GM12878 (cell line): ENCODE data around the gene PIWIL4. TPM values are rescaled to one million over a fixed set of nuclear protein-coding genes. Genes with fewer than 3 reads are reported as not detected.

Experiments
- ASH2L ChIP-seq: fragments of 300-600, 200-600 bp; sonication (generic); IDR thresholded peaks from 2 replicates; pipeline ENCODE4 v1.6.1; 2017; ENCODE audit warnings: low read depth, mild to moderate bottlenecking, borderline replicate concordance
- HCFC1 ChIP-seq: fragments of 150-350 bp; IDR thresholded peaks from 2 replicates; pipeline ENCODE4 v1.6.1; 2014; ENCODE audit warnings: low read length
- IKZF1 ChIP-seq: fragments of 450-650 bp; conservative IDR thresholded peaks from 2 replicates; pipeline ENCODE4 v1.6.1; 2017; ENCODE audit warnings: antibody characterized with exemption, mild to moderate bottlenecking
- PAX5 ChIP-seq: IDR thresholded peaks from 2 replicates; pipeline ENCODE4 v1.6.1; 2011; ENCODE audit warnings: low read depth, low read length, borderline replicate concordance
- PBX3 ChIP-seq: IDR thresholded peaks from 2 replicates; pipeline ENCODE4 v1.6.1; 2011; ENCODE audit warnings: mild to moderate bottlenecking, low read depth, low read length, moderate library complexity; ENCODE audit not compliant: insufficient replicate concordance
- SPI1 ChIP-seq: IDR thresholded peaks from 2 replicates; pipeline ENCODE4 v1.6.1; 2011; ENCODE audit warnings: low read depth, mild to moderate bottlenecking, low read length, moderate library complexity, borderline replicate concordance; ENCODE audit not compliant: insufficient read depth
- YBX1 ChIP-seq: fragments of 450-650 bp; IDR thresholded peaks from 2 replicates; pipeline ENCODE4 v1.6.1; 2016; ENCODE audit warnings: antibody characterized with exemption
- polyA plus RNA-seq, 11 experiments: library from polyadenylated mRNA; depleted of rRNA in 4 of 11; unstranded in 6 of 11; stranded (reverse) in 5 of 11; fragments of >200 nt; fragmentation: Nextera tagmentation in 4 of 11; fragmentation: Illumina TruSeq in 1 of 11; extraction: Ambion mirVana in 4 of 11; extraction: Trizol in 1 of 11; gene quantifications; 1 replicate in 1 of 11; 2 replicates in 10 of 11; pipeline versions ENCODE4 v1.2.1 to v1.2.3, GENCODE V29; 2011 to 2016; ENCODE audit warnings: inconsistent platforms in 2 of 11, missing spikeins in 2 of 11, low read depth in 1 of 11
- total RNA-seq, 4 experiments: library from RNA; depleted of rRNA in 3 of 4; stranded (reverse); fragments of >200 nt in 3 of 4; fragmentation: Illumina TruSeq in 1 of 4; extraction: Trizol in 1 of 4; gene quantifications; 2 replicates each; pipeline versions ENCODE4 v1.2.1 to v1.2.3, GENCODE V29; 2013 to 2021
- TF ChIP-seq, protein P1 (sequence below): fragments of 450-650 bp; formaldehyde crosslinking; IDR thresholded peaks from 2 replicates; pipeline ENCODE4 v1.4.0; 2020; ENCODE audit warnings: mild to moderate bottlenecking, moderate library complexity

The PIWIL4 gene
- total and polyA plus RNA-seq, 10 of the 15 experiments (the other 5 are each of a cell fraction or from before 2014, with no cell fraction given), result 0.23 to 13.3 (median 0.47) TPM

GRCh38 chr11:94662065-94662779 is 95.1 kb downstream of the PIWIL4 start (continued):
- TF ChIP-seq, protein P1, sequence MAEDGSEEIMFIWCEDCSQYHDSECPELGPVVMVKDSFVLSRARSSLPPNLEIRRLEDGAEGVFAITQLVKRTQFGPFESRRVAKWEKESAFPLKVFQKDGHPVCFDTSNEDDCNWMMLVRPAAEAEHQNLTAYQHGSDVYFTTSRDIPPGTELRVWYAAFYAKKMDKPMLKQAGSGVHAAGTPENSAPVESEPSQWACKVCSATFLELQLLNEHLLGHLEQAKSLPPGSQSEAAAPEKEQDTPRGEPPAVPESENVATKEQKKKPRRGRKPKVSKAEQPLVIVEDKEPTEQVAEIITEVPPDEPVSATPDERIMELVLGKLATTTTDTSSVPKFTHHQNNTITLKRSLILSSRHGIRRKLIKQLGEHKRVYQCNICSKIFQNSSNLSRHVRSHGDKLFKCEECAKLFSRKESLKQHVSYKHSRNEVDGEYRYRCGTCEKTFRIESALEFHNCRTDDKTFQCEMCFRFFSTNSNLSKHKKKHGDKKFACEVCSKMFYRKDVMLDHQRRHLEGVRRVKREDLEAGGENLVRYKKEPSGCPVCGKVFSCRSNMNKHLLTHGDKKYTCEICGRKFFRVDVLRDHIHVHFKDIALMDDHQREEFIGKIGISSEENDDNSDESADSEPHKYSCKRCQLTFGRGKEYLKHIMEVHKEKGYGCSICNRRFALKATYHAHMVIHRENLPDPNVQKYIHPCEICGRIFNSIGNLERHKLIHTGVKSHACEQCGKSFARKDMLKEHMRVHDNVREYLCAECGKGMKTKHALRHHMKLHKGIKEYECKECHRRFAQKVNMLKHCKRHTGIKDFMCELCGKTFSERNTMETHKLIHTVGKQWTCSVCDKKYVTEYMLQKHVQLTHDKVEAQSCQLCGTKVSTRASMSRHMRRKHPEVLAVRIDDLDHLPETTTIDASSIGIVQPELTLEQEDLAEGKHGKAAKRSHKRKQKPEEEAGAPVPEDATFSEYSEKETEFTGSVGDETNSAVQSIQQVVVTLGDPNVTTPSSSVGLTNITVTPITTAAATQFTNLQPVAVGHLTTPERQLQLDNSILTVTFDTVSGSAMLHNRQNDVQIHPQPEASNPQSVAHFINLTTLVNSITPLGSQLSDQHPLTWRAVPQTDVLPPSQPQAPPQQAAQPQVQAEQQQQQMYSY, result no peak
- TF ChIP-seq PBX3 (no peak), PAX5 (no peak), YBX1 (no peak), ASH2L (no peak), SPI1 (no peak), HCFC1 (no peak), IKZF1 (no peak)
